ENCODE measurements around the gene PCSK4.

PCSK4 gene

DNA sequence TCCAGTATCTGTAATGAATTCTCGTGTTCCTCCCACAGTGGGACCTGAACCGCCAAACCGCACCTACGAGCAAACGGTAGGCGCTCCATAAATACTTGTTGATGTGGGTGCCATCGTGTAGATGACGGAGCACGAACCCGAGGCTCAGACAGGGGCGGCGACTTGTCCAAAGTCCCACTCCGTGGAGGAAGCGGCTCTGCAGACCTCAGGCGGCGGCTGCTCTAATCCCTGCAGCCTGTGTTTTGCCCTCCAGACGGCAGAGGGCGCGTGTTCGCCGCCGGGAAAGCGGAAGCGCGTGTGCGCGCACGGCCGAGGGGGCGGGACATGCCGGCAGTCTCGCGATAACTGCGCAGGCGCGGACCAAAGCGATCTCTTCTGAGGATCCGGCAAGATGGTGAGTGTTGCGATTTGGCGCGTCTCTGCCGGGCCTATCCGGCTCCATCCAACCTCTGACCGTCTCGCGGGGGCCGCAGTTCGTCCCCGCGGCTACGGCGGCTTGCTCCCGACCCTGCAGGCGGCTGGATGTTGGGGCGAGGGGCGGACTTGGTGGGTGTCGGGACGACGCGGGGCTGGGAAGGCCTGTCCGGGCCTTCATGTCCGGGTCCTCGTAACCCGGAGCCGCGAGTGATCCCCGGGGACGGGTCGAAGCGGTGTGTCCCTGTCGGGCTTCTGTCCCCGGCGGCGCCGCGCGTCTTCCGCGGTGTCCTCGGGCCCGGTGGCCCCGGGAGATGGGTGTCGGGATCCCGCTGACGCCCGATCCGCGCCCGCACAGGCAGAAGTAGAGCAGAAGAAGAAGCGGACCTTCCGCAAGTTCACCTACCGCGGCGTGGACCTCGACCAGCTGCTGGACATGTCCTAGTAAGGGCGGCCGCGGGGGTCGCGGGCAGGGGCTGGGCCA lies 51.9 kb downstream of the PCSK4 start, which contains the start of gene RPS15:
Gene RPS15 (plus strand): TSS at position 362 of the 898 bp plus-strand sequence. CDS start 30 bp downstream, at position 392.
- DNase-seq (ENCODE audit: low read depth in 2 of 2), result peak; percentile 91 to 92

GRCh38 chr19:1437609-1438008 lies 52.5 kb downstream of the PCSK4 start:
- no peak for DNase-seq (ENCODE audit: low read depth in 2 of 2)

DNA sequence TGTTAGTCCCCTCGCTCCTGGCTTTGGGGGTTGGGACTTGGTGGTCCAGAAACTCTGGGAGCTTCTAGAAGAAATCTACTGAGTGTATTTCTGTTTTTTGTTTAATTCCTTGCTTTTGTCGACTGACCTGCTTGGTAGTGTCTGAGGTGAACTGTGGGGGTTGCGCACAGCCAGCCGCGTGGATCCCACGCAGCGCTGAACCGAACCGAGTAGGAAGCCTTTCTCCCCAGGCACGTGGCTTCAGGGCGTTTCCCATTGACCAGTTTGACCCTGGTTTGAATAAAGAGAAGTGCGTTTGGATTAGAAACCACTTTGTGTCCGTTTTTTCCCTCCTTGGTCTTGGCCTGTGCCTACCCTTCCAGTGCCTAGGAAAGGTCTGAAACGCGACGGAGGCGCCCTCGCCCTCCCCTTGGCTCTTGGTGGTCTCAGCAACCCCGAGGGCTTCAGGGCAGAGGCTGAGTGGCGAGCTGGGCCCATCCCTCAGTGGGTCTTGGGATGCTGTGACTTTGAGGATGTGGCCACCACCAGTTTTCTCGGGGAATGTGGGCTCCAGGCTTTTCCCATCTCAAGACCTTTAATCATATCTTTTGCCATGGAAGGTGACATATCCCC lies 54.7 kb downstream of the PCSK4 start:
- no peak for DNase-seq (ENCODE audit: low read depth in 2 of 2)

- DNase-seq (ENCODE audit: low read depth in 2 of 2), result no peak
Measured at GRCh38 chr19:1434577-1435060, 55.5 kb downstream of the PCSK4 start.

DNA sequence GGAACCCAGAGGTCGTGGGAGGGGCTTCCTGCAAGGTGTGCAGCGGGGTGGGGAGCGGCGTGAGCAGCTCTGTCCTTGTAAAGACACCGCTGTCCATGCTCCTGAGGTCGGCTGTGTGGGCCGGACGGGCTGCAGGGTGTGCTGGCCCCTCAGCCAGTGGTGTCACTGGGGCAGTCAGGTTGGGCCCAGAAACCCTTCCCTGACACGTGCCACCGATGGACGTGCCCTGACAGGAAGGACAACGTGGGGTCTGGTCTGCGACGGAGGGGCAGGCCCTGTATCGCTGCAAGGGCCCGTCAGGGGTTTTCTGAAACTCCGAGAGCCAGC lies 56.1 kb downstream of the PCSK4 start:
- no peak for DNase-seq (ENCODE audit: low read depth in 2 of 2)

DNA sequence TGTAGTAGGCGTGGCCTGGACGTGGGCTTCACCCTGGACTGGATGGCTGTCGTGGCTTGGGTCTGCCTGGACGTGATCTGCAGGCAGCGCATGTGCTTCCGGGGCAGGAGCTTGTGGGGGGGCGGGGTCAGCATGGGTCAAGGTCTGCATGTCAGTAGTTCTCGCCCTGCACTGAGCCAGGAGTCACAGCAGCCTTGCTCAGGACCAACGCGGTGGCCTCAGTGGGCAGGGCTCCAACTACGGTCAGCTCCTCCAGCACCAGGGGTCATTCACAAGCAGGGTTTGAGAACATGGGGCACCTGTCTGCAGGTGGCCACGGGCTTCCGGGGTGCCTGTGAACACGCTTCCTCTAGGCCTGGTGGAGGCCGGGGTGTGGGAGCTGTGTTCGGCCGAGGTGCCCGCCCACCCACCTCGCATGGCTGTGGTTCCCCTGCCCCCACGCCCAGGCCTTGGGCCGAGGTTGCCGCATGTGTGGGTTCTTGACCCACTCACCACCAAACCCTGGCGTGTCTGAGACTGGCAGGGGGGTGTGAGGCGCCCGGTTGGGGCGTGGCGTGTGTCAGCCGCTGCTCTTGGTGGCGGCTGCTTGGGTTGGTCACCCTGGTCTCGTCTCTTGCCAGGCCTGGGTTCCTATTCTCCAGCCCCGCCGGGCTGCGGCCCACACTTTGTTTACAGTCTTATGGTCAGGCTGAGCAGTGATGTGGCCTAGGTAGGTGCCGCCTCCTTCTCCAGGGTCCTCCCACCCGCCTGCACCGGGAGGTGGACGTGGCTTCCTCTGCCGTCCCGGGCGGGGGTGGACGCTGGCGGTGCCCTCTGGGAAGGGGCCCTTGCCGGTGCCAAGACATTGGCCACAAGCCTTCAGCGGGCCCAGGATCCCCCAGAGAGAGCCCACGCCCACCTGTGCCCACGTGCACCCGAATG lies 56.8 kb downstream of the PCSK4 start:
- no peak for DNase-seq (ENCODE audit: low read depth in 2 of 2)

GRCh38 chr19:1432507-1432887 lies 57.7 kb downstream of the PCSK4 start:
- DNase-seq (ENCODE audit: low read depth in 2 of 2), result no peak

- no peak for DNase-seq (ENCODE audit: low read depth in 2 of 2)
Measured at GRCh38 chr19:1431759-1432506, 58.2 kb downstream of the PCSK4 start.

Data from stimulated activated CD8-positive, alpha-beta memory T cell treated with anti-CD3 and anti-CD28 coated beads, Interleukin-2, amount 100 ng/mL, for 1 hour (primary cell).